Measurements from ENCODE around the gene DBT. TPM values are rescaled to one million over a fixed set of nuclear protein-coding genes. Genes with fewer than 3 reads are reported as not detected.

DBT gene
- total and polyA plus RNA-seq, 2 of the 8 experiments (the other 6 are each of a cell fraction or from before 2014, with no cell fraction given): 3.3 to 24.6 TPM

GRCh38 chr1:100252901-100253300 is 3.3 kb upstream of the DBT start (continued):
- no peak for TF ChIP-seq CTBP2 (IDR thresholded peaks at IDR 0.05; ENCODE audit: borderline replicate concordance, insufficient read depth, insufficient read length, low read length)

Data from H1 (cell line).